Measurements from ENCODE around the gene IL23R.
"Not testable (repeated sequence)": the region's sequence is repeated elsewhere in the genome, so short reads cannot be mapped to it uniquely, and the experiment has no call there.

The IL23R gene, protein sequence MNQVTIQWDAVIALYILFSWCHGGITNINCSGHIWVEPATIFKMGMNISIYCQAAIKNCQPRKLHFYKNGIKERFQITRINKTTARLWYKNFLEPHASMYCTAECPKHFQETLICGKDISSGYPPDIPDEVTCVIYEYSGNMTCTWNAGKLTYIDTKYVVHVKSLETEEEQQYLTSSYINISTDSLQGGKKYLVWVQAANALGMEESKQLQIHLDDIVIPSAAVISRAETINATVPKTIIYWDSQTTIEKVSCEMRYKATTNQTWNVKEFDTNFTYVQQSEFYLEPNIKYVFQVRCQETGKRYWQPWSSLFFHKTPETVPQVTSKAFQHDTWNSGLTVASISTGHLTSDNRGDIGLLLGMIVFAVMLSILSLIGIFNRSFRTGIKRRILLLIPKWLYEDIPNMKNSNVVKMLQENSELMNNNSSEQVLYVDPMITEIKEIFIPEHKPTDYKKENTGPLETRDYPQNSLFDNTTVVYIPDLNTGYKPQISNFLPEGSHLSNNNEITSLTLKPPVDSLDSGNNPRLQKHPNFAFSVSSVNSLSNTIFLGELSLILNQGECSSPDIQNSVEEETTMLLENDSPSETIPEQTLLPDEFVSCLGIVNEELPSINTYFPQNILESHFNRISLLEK

DNA sequence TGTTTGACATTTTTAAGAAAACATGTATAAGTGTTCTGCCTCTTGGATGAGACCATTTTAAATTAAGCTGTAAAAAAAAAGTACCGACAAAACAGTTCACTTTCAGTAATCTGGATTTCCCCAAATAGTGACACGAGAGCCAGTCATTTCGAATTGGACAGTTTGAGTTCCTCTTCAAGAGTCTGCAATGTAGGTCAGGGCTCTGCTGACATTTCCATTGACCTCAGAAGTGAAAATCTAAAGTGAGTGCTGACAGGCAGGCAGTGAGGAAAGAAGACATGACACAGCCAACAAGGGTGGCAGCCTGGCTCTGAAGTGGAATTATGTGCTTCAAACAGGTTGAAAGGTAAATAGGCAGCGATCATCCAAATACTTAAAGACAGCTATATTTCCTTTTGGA lies at the start of gene IL23R:
Gene IL23R (plus strand): TSS at position 259 of the 400 bp plus-strand sequence. CDS start 1,667 bp downstream, outside the sequence.
- no peak for DNase-seq

DNA sequence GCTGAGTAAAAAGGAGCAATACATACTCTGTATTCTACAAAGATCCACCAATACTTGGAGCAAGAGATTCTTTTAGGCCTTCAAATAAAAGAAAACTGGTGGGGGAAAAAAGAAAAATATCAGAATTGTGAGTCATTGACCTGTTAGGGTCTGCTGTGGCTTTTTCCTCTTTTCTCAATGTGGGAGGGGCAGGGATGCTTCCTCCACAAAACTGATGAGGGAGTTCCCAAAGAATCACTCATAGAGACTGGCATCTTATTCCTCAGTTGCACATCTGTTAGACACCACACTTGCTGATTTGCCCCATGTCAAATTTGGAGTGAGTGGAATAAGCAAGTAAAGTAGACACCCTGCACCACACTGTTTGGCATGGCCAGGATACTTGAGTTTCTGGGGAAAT lies 48.1 kb upstream of the IL23R start:
- DNase-seq = no peak

DNA sequence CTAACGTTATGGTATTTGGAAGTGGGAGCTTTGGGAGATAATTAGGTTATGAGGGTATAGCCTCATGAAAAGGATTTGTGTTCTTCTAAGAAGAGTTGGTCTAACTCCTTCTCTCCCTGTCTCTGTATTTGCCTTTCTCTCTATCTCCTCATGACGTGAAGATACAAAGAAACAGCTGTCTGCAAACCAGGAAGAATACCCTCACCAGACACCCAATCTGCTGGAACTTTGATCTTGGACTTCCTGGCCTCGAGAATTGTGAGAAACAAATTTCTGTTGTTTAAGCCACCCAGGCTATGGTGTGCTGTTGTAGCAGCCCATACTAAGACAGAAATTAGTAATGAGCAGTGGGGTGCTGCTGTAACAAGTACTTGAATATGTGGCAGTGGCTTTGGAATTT lies 47.6 kb upstream of the IL23R start:
- DNase-seq = no peak

DNA sequence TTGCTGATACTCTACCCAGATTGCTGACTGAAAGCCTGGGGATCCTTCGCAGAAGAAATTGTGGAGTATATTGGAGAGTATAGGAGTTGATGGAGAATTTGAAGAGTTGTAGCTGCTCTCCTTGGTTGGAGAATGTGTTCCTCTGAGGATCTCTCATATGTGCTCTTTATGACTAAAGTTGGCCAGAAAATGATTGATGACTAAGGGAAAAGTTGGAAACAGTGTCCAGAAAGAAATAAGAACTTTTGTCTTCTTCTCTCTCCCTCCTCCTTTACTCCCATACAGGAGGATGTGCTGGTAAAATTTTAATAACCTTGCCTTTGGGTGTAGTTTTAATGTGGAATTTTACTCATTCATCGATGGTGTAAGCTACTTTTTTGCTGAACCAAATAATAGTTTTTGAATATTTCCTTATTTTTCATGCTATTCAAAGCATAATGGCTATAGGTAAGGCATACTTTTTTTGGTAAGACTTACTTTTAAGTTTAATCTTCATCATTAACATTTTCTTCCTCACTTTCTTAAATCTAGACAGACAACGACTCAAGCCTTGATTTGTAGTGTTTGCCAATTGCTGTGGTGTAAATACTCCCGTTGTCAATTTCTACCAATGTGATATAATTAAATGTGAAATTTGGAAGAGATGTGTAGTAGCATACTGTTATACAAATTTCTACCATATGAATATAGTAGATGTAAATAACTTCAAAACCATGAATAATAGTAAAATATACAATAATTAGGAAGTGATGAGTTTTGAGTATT lies 45.2 kb upstream of the IL23R start:
- no peak for DNase-seq

DNA sequence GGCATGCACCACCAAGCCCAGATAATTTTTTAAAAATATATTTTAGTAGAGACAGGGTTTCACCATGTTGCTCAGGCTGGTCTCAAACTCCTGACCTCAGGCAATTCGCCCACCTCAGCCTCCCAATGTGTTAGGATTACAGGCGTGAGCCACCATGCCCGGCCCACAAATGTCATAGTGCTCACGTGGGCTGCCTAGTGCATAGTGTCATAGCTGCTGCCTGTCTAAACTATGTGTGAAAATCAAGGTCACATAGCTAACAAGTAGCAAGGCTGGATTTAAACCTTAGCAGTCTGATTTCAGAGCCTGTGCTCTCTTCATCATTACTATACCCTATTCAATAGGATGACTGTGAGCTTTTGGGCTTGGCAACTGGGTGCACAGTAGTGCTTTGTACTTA lies 41.8 kb upstream of the IL23R start:
- no peak for DNase-seq

DNA sequence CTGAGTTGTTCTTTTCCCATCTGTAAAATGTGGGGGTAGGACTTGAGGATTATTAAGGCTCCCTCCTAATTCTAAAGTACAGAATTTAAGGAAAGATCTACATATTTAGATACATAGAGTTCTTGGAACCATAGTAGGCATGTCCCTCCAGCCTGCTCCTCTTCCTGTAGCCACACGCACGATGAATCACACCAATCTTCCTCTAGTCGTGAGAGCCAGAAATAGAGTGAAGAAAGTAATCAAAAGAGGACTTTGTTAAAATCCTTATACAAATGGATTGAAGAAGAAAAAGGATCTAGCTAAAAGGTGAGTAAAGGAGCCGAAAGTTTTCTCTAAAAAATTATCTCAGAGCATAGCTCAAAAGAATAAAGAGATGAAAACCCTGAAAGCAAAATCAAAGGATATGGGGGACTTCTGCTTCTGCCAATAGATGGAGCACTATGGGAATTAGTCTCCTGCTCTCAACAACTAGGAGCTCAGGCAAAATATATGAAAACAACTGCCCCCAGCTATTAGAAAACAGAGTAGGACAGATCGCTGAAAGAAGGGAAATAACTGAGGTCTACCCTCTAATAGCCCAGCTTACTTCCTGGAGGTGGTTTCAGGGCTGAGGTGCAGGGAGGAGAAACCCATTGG lies 40.0 kb upstream of the IL23R start:
- no peak for DNase-seq

DNA sequence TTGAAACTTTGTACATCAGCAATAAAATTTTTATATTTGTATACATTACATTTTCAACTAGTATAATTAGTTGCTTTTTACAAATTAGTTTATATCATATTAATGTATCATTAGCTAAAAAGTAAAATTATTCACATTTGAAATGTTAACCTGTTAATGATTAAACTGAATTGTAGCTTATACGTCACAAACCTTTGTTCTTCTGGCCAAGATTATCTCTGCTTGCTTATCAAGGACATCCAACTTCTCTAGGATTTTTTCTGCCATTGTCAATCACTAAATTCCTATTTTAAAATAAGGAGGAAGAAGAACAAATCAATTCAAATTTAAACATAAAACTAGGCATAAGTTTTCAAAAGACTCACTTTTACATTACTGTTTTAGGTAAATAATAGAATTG lies 39.3 kb upstream of the IL23R start:
- no peak for DNase-seq

DNA sequence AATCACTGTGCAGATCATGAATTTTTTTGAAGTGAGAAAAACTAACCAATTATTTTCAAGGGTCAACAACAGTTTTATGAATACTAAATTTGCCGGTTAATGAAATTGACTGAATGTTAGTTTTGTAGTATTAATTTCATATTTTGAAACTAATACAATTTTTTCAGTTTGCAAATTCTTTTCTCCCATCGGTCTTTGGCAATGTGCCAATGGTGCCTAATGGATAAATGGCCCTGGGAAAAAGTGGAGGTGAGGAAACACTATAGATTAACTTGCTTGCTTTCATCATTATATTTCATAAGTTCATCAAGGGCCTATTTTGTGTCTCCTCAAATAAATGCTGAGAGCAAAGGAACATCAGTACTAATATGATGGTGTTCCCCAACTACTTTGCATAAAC lies 35.6 kb upstream of the IL23R start:
- DNase-seq = no peak

DNA sequence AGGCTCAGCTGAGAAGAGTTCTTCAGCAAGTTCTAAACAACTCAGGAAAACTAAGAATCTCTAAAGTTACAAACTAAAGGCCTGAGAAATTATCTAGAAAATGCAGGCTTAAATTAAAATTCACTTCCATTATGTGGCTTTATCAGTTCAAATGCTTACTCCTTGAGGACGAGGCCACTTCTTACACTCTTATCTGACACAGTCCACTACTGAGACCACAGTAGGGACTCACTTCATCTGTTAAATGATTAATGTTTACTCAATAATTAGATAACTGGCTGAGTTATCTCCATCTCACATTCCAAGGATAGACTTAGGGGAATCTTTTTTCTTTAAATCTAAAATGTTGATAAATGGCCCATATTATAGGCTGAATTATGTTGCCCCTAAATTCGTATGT lies 33.1 kb upstream of the IL23R start:
- DNase-seq = no peak

DNA sequence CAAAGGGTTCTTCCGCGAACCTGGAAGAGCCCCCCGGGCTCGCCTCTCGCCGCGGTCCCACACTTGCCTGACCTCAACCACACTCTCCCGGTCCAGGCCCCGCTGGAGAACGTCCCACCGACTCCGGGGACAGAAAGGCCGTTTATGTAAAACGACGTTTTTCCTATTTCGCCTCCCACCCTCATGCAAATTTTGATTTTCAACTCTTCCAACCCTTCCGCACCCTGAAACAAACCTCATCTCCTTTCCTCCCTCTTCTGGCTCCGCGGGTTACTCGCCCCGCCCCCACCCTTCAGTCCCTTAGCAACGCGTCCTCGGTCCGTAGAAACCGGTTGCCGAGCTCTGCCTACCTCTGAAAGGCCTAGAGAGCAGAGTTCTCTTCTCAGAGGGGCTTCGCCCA lies 31.6 kb upstream of the IL23R start, which contains the start of gene C1orf141:
Gene C1orf141 (minus strand): TSS at position 276 of the 400 bp plus-strand sequence. CDS start 7,730 bp downstream, outside the sequence.
- no peak for DNase-seq

DNA sequence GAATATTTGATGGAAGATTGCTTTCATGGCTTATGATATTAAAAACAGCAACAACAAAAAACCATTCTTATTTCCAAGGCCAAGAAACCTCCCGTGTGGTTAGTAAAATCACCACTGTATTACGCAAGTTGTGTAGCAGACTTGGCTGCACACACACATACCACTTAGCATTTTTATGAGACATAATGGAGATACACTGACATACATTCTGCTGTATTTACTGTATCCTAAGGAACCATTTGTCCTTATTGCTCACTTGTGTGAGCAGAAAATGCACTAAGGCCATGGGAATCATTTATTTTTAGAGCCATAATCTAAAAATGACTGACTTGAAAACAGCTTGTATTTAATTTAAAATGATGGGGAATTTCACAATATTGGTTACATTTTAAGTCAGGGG lies 30.9 kb upstream of the IL23R start:
- DNase-seq = no peak

DNA sequence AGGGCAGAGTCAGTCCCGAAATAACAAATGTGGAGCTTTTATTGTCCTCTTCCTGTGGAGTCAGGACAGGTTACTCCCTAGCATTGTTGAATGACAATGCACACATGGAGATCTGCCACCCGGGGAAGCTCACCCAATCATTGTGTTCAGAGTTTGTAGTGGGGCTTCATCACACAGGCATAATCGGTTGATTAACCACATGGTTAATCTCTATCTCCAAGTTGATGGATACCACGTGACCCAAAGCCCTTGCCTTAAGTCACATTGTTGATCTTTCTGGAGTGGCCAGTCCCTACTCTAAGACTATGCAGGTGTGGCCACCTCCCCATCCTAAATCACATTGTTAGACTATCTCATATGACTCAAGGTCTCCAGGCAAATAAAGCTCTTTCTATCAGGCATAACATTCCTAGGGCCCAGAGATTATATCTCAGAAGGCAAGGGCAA lies 28.9 kb upstream of the IL23R start:
- DNase-seq = no peak

DNA sequence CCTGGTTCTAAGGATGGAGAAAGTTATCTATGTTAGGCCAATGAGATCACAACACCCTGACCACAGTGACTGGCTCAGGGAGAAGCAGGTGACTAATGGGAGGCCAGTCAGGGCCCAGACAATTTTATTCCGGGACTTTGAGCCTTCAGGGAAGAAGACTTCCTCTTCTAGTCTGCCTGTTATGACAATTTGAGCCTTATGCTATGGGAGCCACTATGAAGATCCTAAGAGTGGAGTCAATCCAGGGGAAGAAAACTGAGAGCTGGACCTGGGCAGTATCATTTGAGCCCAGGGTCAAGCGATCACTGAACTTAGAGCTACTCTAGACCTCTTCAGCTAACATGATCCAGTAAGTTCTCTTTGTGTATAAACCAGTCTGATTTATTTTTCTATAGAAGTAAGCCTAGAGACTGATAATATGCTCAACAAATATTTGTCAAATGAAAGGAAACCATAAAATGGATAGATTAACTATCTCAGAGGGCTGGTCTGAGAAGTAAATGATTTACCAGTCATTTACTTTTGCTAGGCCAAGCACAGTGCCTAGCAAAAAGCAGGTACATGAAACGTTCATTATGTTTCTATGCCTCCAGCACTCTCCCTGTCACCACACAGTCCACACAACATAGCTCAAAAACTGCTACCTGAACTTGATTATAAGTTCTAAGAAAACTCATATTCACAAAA lies 27.3 kb upstream of the IL23R start:
- no peak for DNase-seq

DNA sequence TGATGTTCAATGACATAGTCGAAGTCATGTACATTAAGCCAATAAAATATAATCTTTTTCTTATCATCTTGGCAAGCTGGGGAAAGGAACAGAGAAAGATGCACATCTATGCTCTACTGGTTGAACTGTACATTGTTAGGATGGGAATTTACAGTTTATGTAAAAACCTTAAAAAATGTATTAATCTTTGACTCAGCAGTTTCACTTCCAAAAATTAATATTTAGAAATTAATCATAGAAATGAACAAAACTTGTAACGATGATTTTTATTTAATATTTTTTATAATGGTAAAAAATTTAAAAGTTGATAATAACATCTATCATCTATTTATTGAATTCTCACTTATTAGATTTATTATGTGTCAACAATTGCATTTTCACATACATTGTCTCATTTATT lies 25.8 kb upstream of the IL23R start:
- DNase-seq = no peak

DNA sequence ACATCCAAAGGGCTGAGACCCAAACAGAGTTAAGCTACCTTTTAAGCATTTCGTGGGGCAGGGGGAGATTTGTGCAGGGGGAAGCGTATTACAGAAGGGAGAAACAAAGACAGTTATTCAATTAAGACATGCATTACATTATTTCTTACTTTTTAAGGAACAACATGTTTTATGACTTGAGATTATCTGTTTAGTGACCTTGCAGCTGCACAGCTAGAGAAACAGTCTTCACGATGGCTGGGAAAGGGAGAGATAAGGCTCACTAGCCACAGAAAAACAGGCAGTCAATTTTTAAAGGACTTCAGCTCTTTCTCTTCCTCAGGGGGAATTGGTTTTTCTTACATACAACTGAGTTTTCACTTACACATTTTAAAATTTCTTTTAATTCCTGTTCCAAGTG lies 24.4 kb upstream of the IL23R start:
- not testable (repeated sequence) for DNase-seq

DNA sequence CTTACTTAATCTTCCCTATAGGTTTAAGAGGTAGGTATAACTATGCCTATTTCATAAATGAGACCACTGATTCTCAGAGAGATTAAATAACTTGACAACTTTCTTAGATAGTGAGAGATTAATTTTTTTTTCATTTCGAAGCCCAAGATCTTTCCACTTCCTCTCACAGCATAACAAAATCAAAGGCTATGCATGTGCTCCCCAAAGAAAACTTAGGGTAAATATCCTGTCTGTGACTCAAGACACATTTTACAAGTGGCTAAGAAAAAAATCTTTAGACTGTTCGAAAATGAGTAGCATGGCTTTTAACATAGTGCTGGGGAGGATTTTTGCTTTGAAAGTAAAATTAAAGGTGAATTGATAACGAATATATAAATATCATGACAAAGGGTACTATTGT lies 23.3 kb upstream of the IL23R start:
- no peak for DNase-seq

DNA sequence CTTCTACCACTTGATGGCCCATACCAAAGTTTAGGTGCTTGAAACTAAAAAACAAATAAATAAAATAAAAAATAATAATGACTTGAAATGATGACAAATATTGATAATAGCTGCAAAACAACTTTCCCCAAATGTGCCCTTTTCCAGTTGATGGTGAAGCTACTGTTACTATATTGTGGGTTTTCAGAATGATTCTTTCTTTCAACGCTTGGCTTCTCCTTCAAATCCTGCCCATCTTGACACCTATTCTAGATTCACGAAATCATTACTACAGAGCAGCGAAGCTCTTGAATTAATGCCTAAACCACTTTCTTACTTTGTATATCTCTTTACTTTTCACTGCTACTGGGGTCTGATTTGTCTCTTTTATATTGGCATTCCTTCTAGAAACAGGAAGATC lies 22.3 kb upstream of the IL23R start:
- no peak for DNase-seq

DNA sequence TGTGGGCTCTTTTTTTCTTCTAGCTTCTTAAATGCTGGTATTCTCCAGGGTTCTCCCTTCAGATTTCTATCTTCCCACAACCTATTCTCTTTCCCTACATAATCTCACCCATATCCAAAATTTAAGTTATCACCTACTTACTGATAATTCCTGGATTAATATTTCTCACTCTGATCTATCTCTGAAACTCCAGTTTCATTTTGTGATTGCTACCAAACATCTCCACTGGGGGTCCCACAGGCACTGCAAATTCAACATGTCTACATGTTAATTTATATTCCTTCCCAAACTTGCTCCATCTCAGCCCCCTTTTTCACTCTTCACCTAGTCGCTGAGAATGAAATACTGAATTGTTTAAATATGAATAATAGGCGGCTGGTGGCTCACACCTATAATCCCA lies 21.6 kb upstream of the IL23R start:
- no peak for DNase-seq

DNA sequence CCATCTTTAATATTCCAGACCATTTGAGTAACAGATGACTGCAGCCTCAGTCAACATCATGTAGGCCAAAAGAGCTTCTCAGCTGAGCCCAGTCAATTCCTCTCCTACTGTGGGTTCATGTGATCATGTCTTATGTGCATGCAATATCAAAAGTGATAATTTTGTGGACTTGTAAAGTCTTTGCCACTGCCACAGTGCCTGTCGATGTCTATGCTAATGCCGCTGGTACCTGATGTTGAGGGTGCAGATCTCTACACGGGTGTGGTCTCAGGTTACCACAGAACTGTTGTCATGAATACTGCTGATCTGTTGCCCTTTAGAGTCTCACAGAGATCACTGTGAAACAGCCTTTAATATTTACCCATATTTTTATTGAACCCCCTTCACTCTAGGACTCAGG lies 20.2 kb upstream of the IL23R start:
- no peak for DNase-seq

DNA sequence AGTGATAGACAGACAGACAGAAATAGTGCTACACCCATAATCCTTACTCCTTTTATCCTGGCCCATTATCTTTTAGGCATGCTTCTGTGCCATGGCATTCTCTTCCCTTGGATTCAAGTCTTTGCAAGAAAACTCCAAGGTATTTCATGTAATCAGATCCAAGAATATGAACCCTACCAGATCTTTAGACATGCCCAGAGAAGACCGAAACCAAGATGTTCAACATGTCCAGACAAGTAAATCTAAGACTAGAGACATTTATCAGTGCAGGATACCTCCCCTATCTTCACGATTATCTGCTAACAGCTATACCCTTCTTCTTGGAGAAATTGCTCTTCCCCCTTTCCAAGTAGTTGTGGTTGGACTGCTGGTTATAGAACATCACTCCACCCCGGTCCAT lies 19.7 kb upstream of the IL23R start:
- no peak for DNase-seq

DNA sequence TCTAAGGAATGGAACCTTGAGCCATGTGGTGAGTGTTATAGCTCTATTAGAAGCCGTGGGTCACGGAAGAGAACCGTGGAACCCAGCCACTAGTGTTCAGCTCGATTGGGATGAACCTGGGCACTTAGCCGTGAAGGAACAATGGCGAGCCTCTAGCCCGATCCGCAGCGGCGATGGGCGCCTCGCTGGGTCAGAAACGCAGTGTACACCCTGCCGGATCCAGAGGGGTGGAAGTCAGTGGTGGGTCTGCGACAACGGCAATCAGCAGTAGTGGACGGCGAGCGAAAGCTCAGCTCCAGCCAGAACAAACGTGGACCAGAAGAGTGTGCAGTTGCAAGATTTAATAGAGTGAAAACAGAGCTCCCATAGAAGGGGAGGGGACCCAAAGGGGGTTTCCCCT lies 18.3 kb upstream of the IL23R start:
- DNase-seq = not testable (repeated sequence)

DNA sequence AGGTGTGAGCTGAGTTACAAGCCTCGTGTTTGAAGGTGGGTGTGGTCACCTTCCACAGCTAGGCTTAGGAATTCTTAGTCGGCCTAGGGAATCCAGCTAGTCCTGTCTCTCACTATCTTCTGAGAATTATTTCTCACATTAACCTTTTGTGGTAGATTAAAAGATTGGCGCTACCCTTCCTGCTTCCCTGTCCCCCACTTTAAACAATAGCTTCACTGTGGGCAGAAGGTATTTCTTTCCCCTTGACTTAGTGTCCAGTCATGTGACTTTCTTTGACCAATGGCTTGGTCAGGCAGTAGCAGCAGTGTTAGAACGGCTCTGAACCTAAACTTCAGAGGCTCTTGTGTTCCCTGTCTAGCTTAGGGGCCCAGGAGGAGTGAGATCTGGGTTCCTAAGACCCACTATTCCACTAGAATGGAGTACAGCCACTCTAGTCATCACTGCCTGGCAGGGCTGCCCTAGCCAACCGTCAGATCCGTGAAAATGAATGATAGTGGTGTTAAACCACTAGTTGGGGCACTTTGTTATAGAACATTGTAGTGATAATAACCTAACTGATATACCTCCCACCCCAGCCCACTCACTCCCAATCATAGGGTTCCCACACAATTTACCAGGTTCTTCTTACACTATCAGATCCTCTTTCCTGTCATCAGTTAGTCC lies 17.6 kb upstream of the IL23R start:
- no peak for DNase-seq

Data from NCI-H187 (cell line).